Muscle layer of colon (tissue), 2 donors: ENCODE measurements around the gene UBE2H.
"Not testable (repeated sequence)": the region's sequence is repeated elsewhere in the genome, so short reads cannot be mapped to it uniquely, and the experiment has no call there.

ENCODE experiments used
- H3K27ac ChIP-seq: one replicate; pipeline ENCODE4 v1.7.0; 2013; ENCODE audit warnings: low read depth, mild to moderate bottlenecking, low read length, moderate library complexity
- H3K27me3 ChIP-seq, 2 donors: one replicate each; pipeline ENCODE4 v1.7.0; 2013; ENCODE audit warnings: low read length in 2 of 2, mild to moderate bottlenecking in 2 of 2; ENCODE audit not compliant: insufficient read depth in 2 of 2, control insufficient read depth in 1 of 2
- H3K36me3 ChIP-seq: one replicate; pipeline ENCODE4 v1.7.0; 2013; ENCODE audit warnings: mild to moderate bottlenecking, low read length; ENCODE audit not compliant: insufficient read depth
- H3K4me1 ChIP-seq: one replicate; pipeline ENCODE4 v1.7.0; 2013; ENCODE audit warnings: mild to moderate bottlenecking, low read length; ENCODE audit not compliant: insufficient read depth
- H3K4me3 ChIP-seq, 2 donors: one replicate each; pipeline ENCODE4 v1.7.0; 2013; ENCODE audit warnings: low read length in 2 of 2, low read depth in 1 of 2, mild to moderate bottlenecking in 1 of 2, moderate library complexity in 1 of 2
- H3K9ac ChIP-seq: one replicate; pipeline ENCODE4 v1.7.0; 2013; ENCODE audit warnings: low read length
- H3K9me3 ChIP-seq: one replicate; pipeline ENCODE4 v1.7.0; 2013; ENCODE audit warnings: mild to moderate bottlenecking, low read length
- donor health status: abdominal sarcoma.
- donor health status: Adenocarcinoma of cecum.

UBE2H gene

DNA sequence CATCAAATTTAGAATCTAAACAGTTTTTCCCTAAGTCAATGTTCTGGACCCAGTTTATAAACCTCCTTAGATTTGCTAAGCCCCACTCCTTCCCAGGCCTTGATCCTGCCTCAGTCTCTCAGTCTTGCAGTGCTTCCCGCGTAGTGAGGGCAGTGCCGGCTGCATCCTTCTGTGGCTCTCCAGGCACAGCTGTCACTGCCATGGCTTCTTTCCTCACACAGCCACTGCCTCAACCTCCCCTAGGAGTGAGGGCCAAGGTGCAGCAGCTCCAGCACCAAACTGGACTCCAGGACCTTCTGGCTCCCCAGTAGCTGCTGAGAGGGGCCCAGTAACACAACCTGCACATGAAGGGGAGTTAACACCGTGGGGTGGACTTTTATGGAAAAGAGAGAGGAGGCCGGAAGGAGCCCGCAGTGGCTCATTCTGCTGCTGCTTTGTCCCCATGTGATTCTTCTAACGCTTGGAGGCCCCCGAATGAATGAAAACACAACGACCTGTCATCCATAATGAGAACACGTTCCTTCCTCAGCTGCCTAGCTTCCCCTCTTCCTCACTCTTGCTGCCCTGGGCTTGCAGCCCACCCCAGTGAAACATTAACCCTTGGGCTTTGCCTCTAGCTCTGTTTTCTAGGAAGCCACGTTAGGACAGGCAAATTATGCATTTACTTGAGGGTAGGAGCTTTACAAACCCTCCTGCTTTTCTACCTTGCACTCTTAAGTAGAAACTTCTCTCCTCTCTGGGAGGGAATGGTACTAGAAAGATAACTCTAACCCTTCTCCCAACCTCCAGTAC lies 16.0 kb upstream of the UBE2H start:
- H3K27ac ChIP-seq = no peak overlapping the region
- H3K36me3 ChIP-seq = no peaks in the 10 kb centered on the region
- H3K9me3 ChIP-seq = no peaks in the 10 kb centered on the region
- H3K4me3 ChIP-seq = no peak overlapping the region
- no peaks in the 10 kb centered on the region for H3K4me1 ChIP-seq
- no peak overlapping the region for H3K9ac ChIP-seq
- H3K27me3 ChIP-seq = no peaks in the 10 kb centered on the region

DNA sequence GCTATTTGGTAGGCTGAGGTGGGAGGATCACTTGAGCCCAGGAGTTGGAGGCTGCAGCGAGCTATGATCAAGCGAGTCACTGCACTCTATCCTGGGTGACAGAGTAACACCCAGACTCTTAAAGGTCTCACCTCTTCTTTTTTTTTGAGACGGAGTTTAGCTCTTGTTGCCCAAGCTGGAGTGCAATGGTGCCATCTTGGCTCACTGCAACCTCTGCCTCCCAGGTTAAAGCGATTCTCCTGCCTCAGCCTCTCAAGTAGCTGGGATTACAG lies 7.4 kb upstream of the UBE2H start:
- H3K36me3 ChIP-seq, H3K9ac ChIP-seq, H3K27me3 ChIP-seq, H3K4me3 ChIP-seq, H3K4me1 ChIP-seq, H3K9me3 ChIP-seq, H3K27ac ChIP-seq: not testable (repeated sequence)

DNA sequence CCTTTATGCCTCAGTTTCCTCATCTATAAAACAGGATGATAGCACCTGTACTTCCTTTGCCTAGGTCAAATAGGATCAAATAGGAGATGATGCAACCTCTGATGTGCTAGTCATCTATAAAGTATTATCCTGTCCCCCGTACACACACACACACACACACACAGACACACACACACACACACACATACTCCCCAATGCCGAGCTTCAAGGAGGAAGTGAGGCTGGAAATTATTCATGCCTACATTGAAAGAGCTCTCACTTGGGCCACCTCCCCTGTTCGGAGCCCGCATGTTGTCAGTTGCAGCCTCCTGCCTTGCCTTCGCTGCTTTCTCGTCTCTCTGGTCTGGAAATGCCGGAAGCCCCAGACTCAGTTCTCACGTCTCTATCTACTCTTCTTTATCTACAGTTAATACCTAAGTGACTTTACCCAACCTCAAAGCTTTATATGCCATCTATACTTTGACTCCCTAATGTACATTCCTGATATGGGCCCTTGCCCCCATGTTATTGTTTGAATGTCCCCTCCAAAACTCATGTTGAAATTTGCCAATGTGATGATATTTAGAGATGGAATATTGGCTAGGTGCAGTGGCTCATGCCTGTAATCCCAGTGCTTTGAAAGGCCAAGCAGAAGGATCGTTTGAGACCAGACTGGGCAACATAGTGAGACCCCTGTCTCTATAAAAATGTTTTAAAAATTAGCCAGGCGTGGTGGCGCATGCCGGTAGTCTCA lies 6.9 kb upstream of the UBE2H start:
- Histone ChIP-seq H3K9ac (no peak overlapping the region), H3K4me3 (no peak overlapping the region), H3K27ac (no peak overlapping the region), H3K36me3 (no peaks in the 10 kb centered on the region), H3K27me3 (no peaks in the 10 kb centered on the region), H3K4me1 (no peaks in the 10 kb centered on the region), H3K9me3 (no peaks in the 10 kb centered on the region)

DNA sequence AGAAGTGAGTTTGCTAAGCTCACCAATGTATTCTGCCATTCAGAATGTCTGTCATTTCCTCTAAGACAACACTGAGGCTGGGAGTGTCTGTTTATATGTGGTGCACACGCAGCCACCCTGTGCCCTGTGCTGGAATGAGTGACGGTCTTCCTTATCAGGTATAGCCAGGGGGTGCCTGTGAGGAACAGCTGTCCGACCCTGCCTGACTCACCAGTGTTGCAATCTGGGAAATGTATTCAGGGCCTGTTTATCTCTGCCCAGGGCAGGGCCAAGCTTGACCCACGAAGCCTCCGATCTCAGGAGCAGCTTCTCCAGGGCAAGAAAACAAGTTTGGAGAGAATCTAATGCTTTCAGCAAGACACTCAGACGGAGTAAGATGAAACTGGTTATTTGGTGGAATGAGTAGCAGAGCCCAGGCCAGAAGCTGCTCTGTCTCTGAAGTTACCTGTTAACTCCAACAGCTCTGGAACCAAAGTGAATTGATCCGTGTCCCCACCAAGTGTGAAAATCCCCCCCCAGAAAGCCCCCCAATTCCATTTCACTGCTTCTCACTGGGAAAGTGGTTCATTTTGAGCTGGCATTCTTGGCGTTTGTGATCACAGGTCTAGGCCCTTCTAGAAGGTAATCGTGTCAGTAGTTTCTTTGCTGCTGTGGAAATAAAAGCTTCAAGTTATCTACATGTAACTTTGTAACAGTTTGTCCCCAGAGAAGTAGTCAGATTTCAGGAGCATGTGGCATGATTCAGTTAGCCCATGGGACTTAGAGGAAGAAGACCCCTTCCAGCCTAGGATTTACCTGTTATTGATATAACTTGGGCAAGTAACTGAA lies 6.1 kb upstream of the UBE2H start:
- Histone ChIP-seq H3K27ac (no peak overlapping the region), H3K36me3 (no peaks in the 10 kb centered on the region), H3K27me3 (no peaks in the 10 kb centered on the region), H3K9me3 (no peaks in the 10 kb centered on the region), H3K9ac (no peak overlapping the region), H3K4me1 (no peaks in the 10 kb centered on the region), H3K4me3 (no peak overlapping the region)

DNA sequence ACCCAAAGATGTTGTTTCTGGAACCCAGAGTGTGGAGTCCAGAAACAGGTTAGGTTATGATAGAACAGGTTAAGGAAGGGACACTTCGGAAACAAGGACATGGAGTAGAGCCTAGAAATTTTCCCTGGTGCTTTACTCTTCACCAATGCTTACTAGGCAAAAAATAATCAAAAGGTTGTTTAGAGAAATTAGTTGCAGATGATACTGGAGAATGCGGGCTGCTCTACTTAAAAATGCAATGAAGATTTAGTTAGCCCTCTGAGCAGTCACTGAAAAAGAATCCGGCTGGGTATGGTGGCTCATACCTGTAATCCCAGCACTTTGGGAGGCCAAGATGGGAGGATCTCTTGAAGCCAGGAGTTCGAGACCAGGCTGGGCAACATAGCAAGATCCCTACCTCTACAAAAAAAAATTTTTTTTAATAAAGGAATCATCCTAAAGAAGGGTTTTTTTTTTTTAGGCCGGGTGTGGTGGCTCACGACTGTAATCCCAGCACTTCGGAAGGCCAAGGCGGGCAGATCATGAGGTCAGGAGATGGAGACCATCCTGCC lies 3.3 kb upstream of the UBE2H start:
- Histone ChIP-seq H3K4me3 (no peak overlapping the region), H3K9me3 (no peaks in the 10 kb centered on the region), H3K36me3 (no peaks in the 10 kb centered on the region), H3K27me3 (no peaks in the 10 kb centered on the region), H3K9ac (no peak overlapping the region), H3K4me1 (peaks cover 5% of the 10 kb centered on the region), H3K27ac (no peak overlapping the region)

DNA sequence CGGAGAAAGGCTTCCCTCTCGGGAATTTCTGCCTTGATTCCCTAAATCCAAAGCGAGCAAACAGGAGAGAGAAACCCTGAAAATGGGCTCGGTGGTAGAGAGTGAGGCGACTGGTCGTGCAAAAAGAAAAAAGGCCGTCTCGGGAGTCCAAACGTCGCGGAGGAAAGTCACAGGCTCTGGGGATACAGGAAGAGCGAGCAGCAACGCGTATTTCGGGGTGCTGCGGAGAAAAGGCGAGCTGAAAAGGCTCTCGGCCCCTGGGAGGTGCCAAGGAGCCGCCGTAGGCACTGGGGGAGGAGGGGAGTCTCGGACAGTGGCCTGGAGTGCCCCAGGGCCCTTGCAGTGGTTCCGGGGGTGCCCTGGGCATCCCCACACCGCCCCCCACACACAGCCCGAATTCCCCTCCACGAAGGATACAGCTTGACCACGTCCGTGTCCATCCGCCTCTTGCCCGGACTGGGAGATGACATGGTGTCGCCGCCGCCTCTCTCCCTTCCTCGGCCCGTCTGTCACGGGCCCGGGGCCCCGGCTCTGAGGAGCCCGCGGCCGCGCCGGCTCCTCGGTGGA lies 591 bp downstream of the UBE2H start:
- H3K27me3 ChIP-seq = no peaks in the 10 kb centered on the region
- H3K27ac ChIP-seq = peak overlapping the region; percentile 83
- peak overlapping the region; percentile 75 for H3K9ac ChIP-seq
- peak overlapping the region; percentile 73 to 94 for H3K4me3 ChIP-seq
- H3K4me1 ChIP-seq = peaks cover 28% of the 10 kb centered on the region
- no peaks in the 10 kb centered on the region for H3K36me3 ChIP-seq
- H3K9me3 ChIP-seq = no peaks in the 10 kb centered on the region

DNA sequence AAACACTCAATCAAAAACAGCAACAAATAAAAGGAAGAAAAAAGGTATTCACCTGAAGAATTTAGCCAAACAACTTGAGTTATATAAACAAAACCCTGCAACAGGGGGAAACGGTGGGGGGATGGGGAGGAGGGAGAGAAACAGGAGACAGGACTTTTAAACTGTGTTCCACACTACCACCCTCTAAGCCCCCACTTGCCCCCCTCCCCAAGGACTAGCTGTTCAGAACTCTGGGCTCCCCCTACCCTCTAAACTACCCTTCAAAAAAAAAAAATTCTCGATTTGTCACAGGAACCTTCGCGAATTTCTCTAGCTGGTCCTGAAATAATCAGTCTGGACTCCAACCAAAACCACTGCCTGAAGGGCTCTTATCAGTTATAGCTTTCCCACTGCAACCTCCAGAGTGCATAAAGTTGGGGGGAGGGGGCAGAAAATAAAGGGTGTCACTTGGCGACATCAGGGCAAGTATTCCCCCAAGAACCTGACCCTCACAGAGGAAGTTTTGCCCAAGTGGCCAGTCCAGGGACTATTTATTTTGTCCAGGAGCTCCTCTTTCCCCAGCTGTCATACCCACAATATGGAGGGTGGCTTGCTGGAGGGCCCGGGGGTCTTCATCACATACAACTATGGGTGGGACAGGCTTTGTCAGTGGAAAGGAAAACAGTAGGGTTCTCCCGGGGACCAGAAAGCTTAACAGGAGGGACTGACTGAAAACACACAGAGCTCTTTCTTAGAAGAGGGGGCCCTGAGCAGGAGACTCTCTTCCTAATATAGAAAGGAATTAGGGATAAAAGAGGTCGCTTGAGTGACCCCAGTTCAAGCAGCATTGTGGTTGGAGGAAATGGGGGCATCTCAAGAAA lies 1.3 kb downstream of the UBE2H start:
- H3K36me3 ChIP-seq = no peaks in the 10 kb centered on the region

DNA sequence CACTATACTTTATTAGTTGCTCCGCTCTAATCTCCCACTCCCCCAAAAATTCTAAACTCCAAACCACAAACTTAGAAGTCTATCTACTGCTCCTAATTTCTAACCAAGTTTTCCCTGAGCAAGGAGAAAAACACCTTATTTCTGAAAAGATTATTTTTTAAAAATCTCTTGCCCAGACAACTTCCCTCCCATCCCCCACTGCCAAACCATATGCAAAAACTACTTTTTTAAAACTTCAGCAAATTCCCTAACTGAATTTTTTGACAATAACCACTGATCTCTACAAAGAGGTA lies 1.9 kb downstream of the UBE2H start:
- Histone ChIP-seq H3K4me1 (peaks cover 37% of the 10 kb centered on the region), H3K27ac (peak overlapping the region; percentile 83), H3K27me3 (no peaks in the 10 kb centered on the region), H3K9me3 (no peaks in the 10 kb centered on the region), H3K9ac (peak overlapping the region; percentile 75), H3K36me3 (no peaks in the 10 kb centered on the region), H3K4me3 (peak overlapping the region; percentile 73 to 94)

More for the DNA sequence above, 1.3 kb downstream of the UBE2H start:
- Histone ChIP-seq H3K4me3 (peak overlapping the region; percentile 73 to 94), H3K9me3 (no peaks in the 10 kb centered on the region), H3K4me1 (peaks cover 35% of the 10 kb centered on the region), H3K27ac (peak overlapping the region; percentile 83), H3K9ac (peak overlapping the region; percentile 75), H3K27me3 (no peaks in the 10 kb centered on the region)

DNA sequence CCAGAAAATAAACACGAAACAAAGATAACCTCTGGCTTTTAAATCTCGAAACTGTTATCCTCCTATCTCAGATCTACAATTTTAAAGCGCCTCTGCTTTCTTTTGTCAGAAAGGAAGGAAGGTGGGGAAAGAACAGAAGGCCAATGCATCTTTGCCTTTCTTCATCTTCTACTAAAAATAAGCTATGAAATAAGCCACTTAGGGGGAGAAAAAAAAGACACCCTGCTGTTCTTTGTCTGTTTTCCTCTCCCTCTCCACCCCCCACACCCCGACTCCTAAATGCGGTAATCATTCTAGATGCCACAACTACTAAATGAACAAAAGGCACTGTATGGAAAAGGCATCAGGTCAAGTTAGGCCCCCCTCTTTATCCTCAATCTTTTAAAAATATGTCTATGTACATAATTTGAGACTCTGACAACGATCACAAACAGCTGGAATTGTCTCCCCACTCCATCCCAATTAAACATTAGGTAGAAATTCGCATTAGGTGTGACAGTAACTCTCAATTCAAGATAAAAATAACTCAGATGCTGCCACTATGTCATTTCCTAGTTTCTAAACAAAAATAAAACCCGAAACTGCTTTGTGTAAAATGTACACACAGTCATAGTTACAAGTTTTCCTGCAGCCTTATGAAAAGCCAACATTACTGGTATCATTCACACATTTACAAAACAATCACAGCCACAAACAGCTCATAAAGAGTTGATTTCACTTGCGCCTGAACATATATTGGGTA lies 2.4 kb downstream of the UBE2H start:
- Histone ChIP-seq H3K27ac (peak overlapping the region; percentile 83), H3K9ac (peak overlapping the region; percentile 75), H3K27me3 (no peaks in the 10 kb centered on the region), H3K4me1 (peaks cover 37% of the 10 kb centered on the region), H3K36me3 (no peaks in the 10 kb centered on the region), H3K4me3 (peak overlapping the region; percentile 73 to 94), H3K9me3 (no peaks in the 10 kb centered on the region)
